ENCODE data around the gene CRADD.

DNA sequence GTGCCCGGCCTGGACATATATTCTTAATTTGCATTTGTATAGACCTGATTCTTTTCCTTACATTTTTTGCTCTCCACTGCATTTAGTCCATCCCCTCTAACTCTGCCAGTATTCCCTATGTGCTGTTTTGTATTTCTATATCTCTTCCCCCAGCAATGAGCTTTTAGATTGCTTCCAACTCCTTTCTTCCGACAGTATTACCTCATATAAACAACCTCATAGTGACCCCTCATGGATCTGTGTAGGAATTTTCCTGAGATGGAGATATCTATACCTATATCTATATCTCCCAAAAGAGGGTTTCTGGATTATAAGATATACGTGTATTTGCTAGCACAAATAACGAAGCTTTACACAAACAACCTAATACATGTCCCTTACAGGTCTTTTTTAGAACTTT lies 161.9 kb downstream of the CRADD start:
- TF ChIP-seq POLR2A (IDR thresholded peaks at IDR 0.05; ENCODE audit: low read length) (no peak), GATA1 (IDR thresholded peaks at IDR 0.05; ENCODE audit: low read depth, low read length) (no peak)
